GM19023 (cell line): ENCODE data around the gene FAM180A.
"Not testable (repeated sequence)": the region's sequence is repeated elsewhere in the genome, so short reads cannot be mapped to it uniquely, and the experiment has no call there.

Source experiments
- ATAC-seq: cut with Tn5 transposase; IDR thresholded peaks from one replicate; pipeline ENCODE4 v1.9.1; 2021; ENCODE audit warnings: mild to moderate bottlenecking, moderate library complexity; ENCODE audit not compliant: unreplicated experiment

Gene FAM180A

DNA sequence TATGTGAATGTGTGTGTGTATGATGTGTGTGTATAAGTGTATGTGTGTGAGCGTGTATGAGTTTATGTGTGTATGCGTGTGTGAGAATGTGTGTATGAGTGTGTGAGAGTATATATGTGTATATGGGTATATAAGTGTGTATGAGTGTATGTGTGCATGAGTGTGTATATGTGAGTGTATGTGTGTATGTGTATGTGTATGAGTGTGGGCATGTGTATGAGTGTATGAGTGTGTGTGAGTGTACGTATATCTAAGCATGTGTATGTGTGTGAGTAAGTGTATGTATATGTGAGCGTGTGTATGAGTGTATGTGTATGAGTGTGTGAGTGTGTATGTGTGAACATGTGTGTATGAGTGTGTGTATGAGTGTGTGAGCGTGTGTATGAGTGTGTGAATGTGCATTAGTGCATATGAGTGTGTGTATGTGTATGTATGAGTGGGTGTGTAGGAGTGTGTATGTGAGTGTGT is 33.5 kb downstream of the FAM180A start:
- no peak for ATAC-seq

DNA sequence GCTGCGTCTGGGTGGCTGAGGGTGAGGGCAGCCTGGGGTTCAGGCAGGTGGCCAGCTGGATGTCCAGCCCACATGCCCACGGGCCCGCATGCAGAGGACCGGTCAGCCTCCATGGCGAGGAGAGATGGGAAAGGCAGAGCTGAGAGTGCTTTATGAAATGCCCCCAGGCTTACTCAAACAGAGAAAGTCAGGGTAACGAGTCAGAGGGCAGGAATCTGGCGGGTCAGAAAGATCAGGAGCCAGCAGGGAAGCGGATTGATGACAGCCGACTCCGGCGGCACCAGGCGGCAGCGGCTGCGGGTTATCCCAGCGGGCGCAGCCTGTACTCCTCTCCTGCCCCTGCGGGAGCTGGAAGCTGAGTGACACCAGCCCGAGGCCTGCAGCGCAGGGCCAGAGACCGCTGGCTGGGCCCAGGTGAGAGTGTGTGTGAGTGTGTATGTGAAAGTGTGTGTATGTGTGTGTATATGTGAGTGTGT is 34.0 kb downstream of the FAM180A start:
- no peak for ATAC-seq

DNA sequence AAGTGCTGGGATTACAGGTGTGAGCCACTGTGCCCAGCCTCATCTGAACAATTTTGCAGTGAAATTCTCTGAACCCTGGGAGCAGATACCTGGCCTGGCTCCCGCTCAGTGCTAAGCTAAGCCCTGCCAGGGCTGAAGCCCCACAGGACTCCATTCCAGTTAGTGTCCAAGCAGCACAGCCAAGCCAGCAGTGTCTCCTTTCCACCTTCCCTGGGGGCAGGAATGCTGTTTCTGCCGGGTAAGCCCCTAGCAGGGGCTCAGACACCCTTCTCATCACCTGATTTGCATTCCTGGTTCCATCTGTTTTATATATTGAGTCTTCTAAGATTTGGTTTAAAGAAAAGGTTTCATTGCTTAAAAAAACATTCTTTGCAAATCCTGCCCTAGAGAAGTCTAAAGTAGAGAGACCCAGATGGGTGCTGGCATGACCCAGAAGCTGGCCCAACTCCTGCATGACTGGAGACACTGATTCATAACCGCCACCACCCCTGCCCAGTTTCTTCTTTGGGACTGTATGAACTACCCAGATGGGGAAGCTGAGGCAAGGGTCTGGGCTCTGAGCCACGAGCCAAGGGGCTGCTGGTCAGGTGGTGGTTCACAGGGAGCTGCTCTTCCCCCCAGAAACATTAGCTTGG is 34.7 kb downstream of the FAM180A start:
- ATAC-seq = no peak

DNA sequence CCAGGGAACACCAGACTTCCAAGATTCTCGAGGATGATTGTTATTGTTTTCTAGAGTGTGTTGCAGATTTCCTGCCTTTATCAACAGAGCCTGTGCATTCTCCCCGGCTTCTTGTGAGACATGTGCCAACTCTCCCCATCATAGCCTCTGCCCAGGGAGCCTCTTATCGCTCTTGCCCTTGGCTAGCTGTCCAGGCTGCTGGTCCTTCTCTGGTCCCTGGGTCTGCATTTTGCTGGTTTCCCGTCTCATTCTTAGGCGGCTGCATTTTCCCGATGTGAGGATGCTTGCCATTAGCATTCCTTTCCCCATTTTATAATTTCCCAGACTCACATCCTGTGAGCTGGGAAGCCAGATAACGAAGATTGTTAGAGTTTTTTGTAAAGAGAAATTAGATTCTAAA is 35.8 kb downstream of the FAM180A start:
- no peak for ATAC-seq

GRCh38 chr7:135712182-135712782 is 36.3 kb downstream of the FAM180A start:
- ATAC-seq = no peak

DNA sequence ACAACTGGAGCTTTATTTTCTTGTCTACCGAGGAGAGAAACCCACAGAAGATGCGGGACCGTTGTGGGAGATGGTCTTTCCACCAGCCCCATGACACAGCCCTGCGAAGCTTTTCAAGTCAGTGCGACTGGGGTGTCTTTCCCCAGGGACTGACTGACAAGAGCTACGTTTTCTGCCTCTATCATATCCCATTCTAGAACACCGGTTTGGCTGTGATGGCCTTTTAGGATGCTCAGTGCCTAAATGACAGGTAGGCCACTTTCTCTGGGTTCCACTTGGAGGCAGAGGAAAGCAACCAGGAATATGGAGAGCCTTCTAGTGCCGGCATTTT is 37.5 kb downstream of the FAM180A start:
- ATAC-seq = no peak

GRCh38 chr7:135710417-135711138 is 38.0 kb downstream of the FAM180A start:
- no peak for ATAC-seq

DNA sequence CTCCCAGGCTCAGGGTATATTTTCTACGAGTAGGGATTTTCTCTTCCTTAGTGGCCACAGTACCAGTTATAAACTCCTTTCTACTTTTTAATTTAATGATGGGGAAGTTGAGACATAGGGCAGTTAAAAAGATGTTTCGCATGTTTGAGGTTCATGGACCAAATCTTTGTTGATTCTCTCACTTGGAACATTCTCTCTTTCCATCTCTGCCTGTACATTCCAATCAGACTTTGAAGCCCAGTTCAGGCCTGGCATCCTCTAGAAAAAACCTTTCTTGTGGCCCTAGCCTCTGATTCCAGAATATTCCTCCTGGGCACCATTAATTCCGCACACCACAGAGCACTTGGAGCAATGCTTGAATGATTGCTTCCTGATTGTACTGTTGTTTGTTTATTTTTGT is 39.1 kb downstream of the FAM180A start:
- no peak for ATAC-seq

DNA sequence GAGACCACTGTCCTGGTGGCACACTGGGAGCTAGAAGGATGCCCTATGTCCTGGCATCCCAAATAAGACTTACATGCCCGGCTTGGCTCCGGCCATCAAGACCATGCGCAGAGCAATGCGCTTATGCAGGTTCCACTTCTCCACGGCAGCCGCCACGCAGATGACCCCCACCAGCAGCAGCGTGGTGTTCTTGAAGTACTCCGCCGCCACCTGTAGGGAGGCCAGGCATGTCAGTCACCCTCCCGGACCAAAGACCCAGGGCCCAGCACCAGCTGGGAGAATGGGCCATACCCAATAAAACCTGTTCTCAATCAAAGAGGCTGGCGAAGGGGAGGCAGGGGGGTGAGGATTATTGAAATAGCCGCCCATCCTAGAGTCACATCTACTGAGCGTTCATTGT is 40.6 kb downstream of the FAM180A start:
- no peak for ATAC-seq

GRCh38 chr7:135707570-135707966 is 41.0 kb downstream of the FAM180A start:
- no peak for ATAC-seq

GRCh38 chr7:135706858-135707569 is 41.6 kb downstream of the FAM180A start:
- ATAC-seq = no peak

- no peak for ATAC-seq
Measured at GRCh38 chr7:135706038-135706742, 42.4 kb downstream of the FAM180A start.

DNA sequence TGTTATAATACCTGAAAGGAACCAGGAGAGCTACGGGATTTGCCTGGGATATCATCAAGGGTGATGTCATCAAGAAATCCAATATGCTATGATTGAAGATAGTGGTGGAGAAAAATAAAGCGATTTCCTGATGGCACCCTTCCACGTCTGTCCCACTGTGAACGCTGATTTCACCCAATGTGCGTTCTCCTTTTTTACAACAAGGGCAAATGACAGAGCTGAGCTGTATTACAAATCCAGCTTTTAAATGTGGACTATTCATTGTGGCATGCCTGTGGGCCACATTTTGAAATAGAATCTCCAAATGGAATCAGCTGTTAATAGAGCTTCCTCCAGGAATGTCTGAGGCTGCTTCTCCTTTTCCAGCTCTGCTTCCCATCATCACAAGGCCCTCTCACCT is 43.9 kb downstream of the FAM180A start:
- ATAC-seq = no peak

GRCh38 chr7:135704074-135704473 is 44.5 kb downstream of the FAM180A start:
- ATAC-seq = no peak

DNA sequence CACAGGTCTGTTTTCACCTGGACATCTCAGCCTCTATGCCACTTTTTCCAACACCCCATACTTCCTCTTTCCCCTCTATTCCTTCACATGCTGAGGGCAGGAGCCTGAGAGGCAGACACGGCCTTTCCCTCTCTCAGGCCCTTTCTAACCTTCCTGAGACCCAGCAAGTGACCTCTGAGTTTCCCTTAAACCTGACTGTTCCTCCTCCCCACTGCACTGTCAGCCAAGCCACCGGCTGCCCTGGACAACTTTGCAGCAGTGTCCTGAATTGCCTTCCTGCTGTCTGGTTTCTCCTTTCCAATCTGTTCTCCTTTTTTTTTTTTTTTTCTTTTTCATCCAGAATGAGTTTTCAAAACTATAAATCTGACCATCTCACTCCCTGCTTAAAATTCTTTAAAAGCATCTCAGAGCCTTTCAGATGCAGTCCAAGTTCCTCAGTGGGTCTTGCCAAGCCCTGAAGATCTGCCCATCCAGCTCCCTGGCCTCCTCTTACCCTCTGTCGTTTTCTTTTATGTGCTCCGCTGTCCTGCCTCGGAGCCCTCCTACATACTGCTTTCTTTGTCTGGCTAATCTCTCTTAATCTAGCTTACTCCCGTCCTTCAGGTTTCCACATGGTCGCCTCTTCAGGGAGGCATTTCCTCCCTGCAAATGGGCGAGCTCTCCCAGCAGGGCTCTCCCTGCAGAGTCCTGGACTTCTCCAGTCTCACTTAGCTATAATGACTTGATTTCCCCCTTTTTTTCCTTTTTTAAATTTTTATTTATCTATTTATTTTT is 51.1 kb downstream of the FAM180A start:
- ATAC-seq = no peak

DNA sequence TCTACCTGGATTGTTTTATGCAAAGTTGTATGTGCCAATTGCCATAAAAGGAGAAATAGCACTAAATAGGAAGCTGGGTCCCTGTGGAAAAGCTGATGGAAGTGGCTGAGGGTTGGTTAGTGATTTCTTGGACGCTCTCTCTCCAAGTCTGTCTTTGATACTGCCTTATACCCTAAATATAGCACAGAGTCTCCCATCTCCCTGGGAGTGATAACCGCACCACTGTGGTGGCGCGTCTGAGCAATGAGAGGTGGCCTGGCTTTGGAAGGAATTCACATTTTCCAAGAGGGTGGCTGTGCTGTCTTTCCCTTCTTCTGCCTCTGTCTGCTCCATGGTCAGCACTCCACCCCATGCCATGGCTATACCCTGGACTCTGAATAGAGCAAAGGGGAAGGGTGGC is 55.1 kb downstream of the FAM180A start:
- ATAC-seq = no peak

DNA sequence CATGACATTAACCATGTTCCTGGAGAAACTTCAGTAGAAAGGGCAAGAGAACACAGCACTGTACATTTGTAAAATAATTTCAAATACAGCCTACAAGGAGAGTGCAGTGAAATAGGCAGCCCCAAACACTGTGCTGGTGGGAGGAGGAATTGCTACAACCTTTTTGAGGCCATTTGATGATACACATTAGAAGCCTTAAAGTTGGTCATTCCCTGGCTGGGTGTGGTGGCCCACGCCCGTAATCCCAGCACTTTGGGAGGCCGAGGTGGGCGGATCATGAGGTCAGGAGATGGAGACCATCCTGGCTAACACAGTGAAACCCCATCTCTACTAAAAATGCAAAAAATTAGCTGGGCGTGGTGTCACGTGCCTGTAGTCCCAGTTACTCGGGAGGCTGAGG is 56.0 kb downstream of the FAM180A start:
- ATAC-seq = not testable (repeated sequence)

- no peak for ATAC-seq
Measured at GRCh38 chr7:135692055-135692454, 56.6 kb downstream of the FAM180A start.

DNA sequence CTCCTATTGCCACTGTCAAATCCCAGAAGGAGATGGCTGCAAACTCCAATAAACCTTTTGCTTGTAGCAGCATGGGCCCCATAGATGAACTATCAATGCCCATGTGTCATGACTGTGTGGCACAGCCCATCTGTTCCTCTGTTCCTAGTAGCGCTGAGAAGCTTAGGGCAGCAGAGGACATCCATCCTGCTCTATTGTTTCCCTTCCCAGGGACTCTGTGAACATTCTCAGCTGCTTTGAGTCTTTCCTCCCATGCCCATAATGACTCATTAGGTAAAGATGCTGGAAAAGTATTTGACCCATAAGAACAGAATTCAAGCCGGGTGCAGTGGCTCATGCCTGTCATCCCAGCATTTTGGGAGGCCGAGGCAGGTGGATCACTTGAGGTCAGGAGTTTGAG is 58.0 kb downstream of the FAM180A start:
- no peak for ATAC-seq

GRCh38 chr7:135687466-135687865 is 61.1 kb downstream of the FAM180A start:
- ATAC-seq = no peak
